ENCODE measurements around the gene FRMPD4.

FRMPD4 gene

DNA sequence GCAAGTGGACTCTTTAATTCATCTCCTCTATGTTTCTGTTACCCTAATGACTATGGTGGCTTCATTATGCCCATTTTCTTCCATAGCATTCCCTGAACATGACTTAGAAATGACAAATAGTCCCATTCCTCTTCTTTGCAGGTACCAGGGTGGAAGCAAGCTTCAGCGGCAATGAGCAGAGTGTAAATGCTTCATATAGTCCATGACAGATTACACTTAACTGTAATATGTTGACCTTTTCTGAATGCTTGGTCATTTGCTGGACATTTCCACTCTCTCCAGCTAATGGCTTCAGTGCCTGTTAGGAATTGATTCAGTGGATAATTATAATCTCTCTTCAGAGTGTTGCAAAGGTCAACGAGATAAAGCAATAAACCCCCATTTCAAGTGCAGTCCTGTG lies 523.2 kb downstream of the FRMPD4 start:
- no peak for DNase-seq (ENCODE audit: low read depth)

GRCh38 chrX:12672367-12673106 lies 534.3 kb downstream of the FRMPD4 start:
- DNase-seq (ENCODE audit: low read depth), result peak; percentile 34

DNA sequence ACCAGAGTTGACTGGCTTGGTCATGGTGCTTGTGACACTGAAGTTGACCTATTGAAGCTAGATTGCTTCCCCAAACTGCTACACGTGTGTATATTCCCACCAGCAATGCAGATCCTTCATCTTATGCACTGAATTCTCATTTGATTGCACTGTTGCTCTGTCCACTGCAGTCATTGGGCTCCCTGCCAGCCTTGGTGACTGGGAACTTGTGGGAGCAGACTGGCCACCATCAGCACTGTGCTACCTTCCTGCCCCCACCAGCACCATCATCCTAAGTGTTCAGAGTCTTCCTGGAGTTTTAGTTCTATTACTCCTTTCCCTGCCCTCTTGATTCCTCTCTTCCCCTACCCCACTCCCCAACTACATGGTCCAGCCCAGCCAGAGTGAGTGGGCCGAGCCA lies 535.2 kb downstream of the FRMPD4 start:
- peak; percentile 19 for DNase-seq (ENCODE audit: low read depth)

DNA sequence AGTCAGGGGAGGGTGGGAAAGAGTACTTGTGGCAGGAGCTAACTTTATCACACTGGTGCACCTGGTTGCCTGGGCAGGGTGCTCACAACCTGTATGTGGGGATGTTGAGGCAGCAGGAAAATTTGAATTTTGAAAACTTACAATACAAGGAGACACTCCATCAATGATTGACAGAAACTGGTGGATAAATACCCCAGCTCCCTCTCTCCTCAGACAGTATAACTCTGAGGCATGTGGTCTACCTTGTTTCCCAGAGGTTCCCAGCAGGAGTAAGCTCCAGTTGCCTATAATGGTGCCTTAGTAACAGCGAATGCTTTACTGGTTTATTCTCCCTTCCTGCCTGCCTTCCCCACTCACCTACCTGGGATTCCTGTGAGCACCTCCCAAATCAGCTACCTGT lies 541.2 kb downstream of the FRMPD4 start:
- no peak for DNase-seq (ENCODE audit: low read depth)

DNA sequence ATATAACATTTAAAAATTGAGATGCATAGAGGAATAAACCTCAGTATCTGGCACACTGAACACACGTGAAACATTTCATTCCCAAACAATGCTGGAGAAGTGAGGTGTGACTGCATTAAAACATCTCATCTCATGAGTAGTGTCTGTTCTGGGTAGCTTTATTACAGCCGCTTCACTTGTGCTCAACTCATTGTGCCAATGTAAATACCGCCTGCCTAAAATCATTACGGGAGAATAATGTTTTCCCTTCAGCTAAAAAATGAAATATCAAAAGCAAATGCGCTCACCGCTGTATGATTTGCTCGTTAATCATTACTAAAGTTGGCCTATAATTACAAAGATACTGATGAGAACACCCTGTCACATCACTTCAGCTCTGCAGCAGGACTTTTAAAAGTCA lies 542.8 kb downstream of the FRMPD4 start:
- no peak for DNase-seq (ENCODE audit: low read depth)

- peak; percentile 39 for DNase-seq (ENCODE audit: low read depth)
Measured at GRCh38 chrX:12685541-12685940, 547.3 kb downstream of the FRMPD4 start.

DNA sequence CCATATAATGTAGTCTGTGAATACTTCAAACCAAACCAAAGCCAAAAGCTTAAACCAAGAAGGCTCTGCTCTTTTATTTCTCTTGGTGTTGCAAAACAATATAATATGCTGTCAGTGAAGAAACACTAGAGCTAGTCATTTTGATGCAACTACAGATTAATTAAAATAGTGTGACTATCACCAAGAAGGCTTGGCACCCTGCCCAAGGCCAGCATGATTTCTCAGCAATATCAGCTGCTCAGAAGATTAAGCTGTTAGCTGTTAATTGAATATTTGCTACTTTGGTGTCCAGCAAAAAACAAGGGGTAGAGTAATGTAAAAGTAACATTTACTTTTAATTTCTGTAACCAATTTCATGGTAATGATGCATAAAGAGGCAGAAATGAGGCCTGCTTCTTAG lies 548.1 kb downstream of the FRMPD4 start:
- no peak for DNase-seq (ENCODE audit: low read depth)

DNA sequence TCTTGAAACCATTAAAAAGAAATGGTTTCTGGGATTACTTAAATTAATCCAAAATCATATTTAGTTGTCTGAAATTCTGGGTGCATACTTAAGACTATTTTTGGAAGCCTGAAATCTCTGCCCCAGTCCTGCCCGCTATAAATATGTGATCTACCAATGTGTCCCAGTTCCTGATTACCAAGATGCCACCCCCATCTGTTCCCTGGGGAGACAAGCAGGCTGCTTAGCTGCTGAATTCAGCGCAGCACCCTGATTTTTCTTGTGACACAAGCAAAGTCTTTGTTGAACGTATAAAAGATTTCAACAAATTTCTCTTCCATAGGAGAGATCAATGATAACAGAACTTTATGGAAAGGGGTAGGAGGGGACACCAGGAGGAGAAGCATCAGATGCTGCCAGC lies 552.4 kb downstream of the FRMPD4 start:
- no peak for DNase-seq (ENCODE audit: low read depth)

DNA sequence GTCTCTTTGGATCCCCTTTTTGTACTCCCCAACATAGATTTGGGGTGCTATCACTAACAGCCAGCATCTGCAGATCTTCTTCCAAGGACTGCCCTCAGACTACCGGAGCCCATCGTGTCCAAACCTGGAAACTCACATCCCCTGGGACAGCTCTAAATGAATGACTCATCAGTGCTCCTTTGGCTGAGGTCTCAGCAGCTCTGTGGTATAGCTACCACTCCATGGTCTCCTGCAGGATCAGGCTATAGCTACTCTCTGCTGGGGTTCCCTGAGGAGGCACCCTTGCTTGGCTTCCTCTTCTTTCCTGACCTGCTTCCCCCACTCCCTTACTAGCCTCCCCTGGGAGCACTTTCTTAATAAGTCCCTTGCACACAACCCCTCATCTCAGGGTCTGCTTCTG lies 555.5 kb downstream of the FRMPD4 start:
- DNase-seq (ENCODE audit: low read depth), result peak; percentile 9

- no peak for DNase-seq (ENCODE audit: low read depth)
Measured at GRCh38 chrX:12700745-12701144, 562.5 kb downstream of the FRMPD4 start.

GRCh38 chrX:12701628-12702027 lies 563.4 kb downstream of the FRMPD4 start:
- DNase-seq (ENCODE audit: low read depth), result peak; percentile 55

DNA sequence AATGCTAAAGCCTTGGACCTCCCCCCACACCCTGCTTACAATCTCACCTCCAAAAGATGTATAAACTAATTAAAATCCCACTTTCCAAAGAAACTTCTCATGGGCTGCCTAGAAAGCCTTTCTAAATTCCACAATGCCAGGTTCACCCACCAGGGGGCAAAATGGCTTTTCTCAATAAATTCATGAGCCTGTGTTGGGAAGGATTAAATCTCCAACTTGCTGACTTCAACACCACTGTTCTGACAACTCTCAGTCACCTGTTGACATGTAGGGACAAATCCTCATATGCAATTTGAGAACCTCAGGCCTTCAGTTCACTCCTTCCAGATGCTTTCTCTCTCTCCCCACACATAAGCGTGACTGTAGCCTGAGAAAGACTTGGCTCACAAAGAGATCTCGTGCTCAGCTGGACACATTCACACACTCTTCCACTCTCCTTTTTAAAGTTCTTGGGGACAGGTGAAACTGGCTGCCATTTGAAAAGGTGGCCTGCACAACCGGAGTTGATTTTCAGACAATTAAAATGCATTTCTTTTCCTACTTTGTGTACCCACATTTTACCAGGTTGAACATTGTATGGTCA lies 564.3 kb downstream of the FRMPD4 start:
- DNase-seq (ENCODE audit: low read depth), result peak; percentile 1

DNA sequence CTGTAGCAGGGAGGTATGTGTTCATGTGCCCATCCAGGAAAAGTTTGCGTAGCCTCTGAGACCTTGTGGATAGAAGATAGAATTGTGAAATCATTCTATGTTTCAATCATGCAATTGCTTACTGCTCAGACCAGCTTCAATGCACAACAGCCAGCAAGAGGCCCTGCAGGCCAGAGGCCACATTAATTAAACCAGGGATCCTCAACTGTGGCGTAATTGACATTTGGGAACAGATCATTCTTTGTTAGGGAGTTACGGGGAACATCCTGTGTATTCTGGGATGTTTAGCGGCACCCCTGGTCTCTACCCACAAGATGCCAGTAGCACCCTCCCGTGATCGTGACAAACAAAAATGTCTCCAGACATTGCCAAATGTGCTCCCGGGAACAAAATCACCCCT lies 566.4 kb downstream of the FRMPD4 start:
- DNase-seq (ENCODE audit: low read depth), result no peak

GRCh38 chrX:12709047-12709446 lies 570.8 kb downstream of the FRMPD4 start:
- no peak for DNase-seq (ENCODE audit: low read depth)

- DNase-seq (ENCODE audit: low read depth), result no peak
Measured at GRCh38 chrX:12711435-12712040, 573.3 kb downstream of the FRMPD4 start.

- no peak for DNase-seq (ENCODE audit: low read depth)
Measured at GRCh38 chrX:12716574-12716973, 578.3 kb downstream of the FRMPD4 start.

DNA sequence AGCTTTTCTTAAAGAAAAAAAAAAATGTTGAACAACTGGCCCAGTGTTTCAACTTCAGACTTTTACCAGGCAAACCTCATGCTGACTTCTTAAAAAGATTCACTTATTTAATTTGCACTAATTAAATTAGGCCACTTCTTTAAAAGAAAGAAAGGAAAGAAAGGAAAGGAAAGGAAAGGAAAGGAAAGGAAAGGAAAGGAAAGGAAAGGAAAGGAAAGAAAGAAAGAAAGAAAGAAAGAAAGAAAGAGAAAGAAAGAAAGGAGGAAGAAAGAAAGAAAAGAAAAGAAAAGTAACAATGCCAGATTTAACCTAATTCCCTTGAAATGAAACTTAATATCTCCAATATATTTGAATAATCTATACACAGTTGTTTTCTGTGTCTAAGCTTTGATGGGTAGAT lies 581.6 kb downstream of the FRMPD4 start:
- DNase-seq (ENCODE audit: low read depth), result no peak

- peak; percentile 18 for DNase-seq (ENCODE audit: low read depth)
Measured at GRCh38 chrX:12721042-12721441, 582.8 kb downstream of the FRMPD4 start.

GRCh38 chrX:12722314-12722713 lies 584.0 kb downstream of the FRMPD4 start:
- no peak for DNase-seq (ENCODE audit: low read depth)

DNA sequence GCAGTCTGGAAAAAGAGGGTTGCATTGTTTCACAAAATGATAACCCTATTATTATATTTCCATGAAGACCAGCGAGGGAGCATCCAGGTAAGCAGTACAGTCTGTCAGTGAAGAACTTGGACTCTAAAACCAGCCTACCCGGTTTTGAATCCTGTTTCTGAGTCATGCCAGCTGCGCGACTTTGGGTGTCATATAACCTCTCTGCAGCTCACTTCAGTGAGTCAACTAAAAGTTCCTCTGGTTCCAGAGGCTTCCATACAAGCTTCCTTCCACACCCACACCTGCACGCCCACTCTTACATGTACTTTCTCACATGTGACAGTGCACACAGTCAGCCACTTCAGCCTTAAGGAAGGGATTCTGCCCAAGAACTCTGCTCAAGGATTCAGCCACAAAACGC lies 603.1 kb downstream of the FRMPD4 start:
- no peak for DNase-seq (ENCODE audit: low read depth)

GRCh38 chrX:12747433-12747832 lies 609.2 kb downstream of the FRMPD4 start:
- no peak for DNase-seq (ENCODE audit: low read depth)

DNA sequence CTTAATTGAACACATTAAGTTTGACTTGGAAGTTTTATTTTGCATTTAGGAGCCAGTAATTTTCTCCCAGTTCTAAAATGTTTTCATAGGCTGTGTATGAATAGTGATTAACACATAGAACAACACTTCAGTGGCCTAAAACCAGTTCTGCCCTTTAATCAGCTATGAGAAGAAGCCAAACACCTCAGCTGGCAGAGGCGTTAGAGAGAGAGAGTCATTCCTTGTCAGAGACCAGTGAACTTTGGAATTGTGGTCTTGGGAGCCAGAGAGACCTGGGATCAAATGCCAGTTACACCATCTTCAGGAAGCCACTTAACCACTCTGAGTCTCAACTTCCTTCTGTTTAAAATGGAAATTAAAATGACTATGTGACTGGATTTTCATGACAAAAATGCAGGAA lies 613.6 kb downstream of the FRMPD4 start:
- no peak for DNase-seq (ENCODE audit: low read depth)

DNA sequence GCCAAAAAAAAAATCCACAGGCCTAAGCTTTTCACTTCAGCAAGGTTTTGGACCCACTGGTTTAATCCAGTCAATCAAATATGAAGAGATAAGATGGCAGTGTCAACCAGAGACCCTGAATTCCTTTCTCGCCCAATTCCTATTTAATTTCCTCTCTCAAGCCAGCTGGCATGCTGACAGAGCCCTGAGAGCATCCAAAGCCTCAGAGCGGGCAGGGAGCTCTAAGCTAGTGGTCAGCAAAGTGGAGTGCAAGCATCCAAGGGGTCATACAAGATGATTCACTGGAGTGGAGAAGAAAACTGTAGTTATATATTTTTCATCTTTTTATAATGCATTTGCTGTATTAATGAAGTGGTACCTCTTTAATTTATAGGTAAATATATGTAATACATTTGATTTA lies 615.1 kb downstream of the FRMPD4 start:
- no peak for DNase-seq (ENCODE audit: low read depth)

DNA sequence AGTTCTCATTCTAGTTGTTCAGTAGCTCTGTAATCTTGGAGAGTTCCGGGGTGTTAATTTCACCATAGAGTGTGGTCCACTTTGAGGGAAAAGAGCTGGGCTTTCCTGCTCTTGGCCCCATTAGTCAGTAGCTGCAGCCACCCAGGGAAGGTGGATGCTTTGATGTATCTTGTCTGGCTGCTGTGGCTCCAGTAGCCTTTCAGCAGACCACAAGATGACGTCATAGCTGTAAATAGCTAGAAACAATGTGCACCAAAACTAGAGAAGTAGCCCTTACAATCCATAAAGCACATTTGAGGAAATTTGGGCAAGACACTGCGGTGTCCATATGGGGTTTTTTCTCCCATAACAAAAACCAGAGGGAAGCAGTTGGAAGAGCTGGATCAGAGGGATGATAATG lies 620.0 kb downstream of the FRMPD4 start:
- peak; percentile 8 for DNase-seq (ENCODE audit: low read depth)
